Esophagus muscularis mucosa (tissue), 4 donors: ENCODE data around the gene CROCC. TPM values are rescaled to one million over a fixed set of nuclear protein-coding genes. Genes with fewer than 3 reads are reported as not detected.

Experiments
- DNase-seq: peaks from one replicate; pipeline ENCODE4 v3.0.0-alpha.2; 2017; ENCODE audit errors: extremely low spot score
- H3K27ac ChIP-seq, 4 donors: fragments of 200-600 bp; sonication (generic); replicated peaks in 1 of 4; 1 replicate in 3 of 4; 2 replicates in 1 of 4; pipeline ENCODE4 v1.5.1; 2016 to 2019; ENCODE audit warnings: mild to moderate bottlenecking in 1 of 4
- H3K27me3 ChIP-seq, 4 donors: fragments of 200-600 bp; sonication (generic); one replicate each; pipeline versions ENCODE4 v1.5.1 to v1.6.0; 2016 to 2019
- H3K36me3 ChIP-seq, 4 donors: fragments of 200-600 bp; sonication (generic); one replicate each; pipeline ENCODE4 v1.5.1; 2016 to 2019
- H3K4me1 ChIP-seq, 4 donors: fragments of 200-600 bp; sonication (generic); one replicate each; pipeline ENCODE4 v1.5.1; 2016 to 2019
- H3K4me3 ChIP-seq, 4 donors: fragments of 200-600 bp; sonication (generic); 1 replicate in 2 of 4; 2 replicates in 2 of 4; pipeline ENCODE4 v1.5.1; 2016 to 2019; ENCODE audit warnings: mild to moderate bottlenecking in 4 of 4, moderate library complexity in 1 of 4
- H3K9me3 ChIP-seq, 4 donors: fragments of 200-600 bp; sonication (generic); 1 replicate in 3 of 4; 2 replicates in 1 of 4; pipeline ENCODE4 v1.5.1; 2016 to 2019
- CTCF ChIP-seq, 3 experiments: fragments of 200-600 bp in 2 of 3; fragments of 450-650 bp in 1 of 3; sonication (generic) in 2 of 3; IDR thresholded peaks; one replicate each; pipeline ENCODE4 v1.5.1; 2017 to 2019; ENCODE audit warnings: antibody characterized with exemption in 3 of 3, mild to moderate bottlenecking in 2 of 3, moderate library complexity in 1 of 3
- EP300 ChIP-seq: sonication (generic); formaldehyde crosslinking; IDR thresholded peaks from one replicate; pipeline ENCODE4 v1.6.1; 2017; ENCODE audit warnings: antibody characterized with exemption
- POLR2A ChIP-seq: fragments of 450-650 bp; IDR thresholded peaks from one replicate; pipeline ENCODE4 v1.6.1; 2017; ENCODE audit warnings: antibody characterized with exemption, moderate library complexity, mild to moderate bottlenecking, low read depth
- POLR2AphosphoS5 ChIP-seq, 2 donors: sonication (generic); formaldehyde crosslinking; IDR thresholded peaks; one replicate each; pipeline ENCODE4 v1.6.1; 2017; ENCODE audit warnings: antibody characterized with exemption in 2 of 2
- WGBS: methylation state at CpG from one replicate; pipeline ENCODE4 v1.1.5; 2018; 5-methylcytosine and 5-hydroxymethylcytosine counted together
- intact Hi-C: fragments of 100-400 bp; cut with DNase I; formaldehyde crosslinking; loops from one replicate; pipeline ENCODE4 v1.15.1; 2023
- total RNA-seq, 4 donors: library from RNA; depleted of rRNA; stranded (reverse); fragments of >200 nt; gene quantifications; one replicate each; pipeline versions ENCODE4 v1.1.0 to v1.2.1, GENCODE V29; 2016

Gene CROCC
- total RNA-seq, 4 donors from 2014 or later, result 17.6 to 36.3 (median 23.0) TPM

GRCh38 chr1:16982902-16983301 is 61.2 kb downstream of the CROCC start:
- Histone ChIP-seq H3K4me3 (no peak overlapping the region), H3K36me3 (peaks cover 13 to 26% (median 24%) of the 10 kb centered on the region in 4 donors), H3K9me3 (no peaks in the 10 kb centered on the region), H3K27me3 (peaks cover 0 to 27% (median 6%) of the 10 kb centered on the region in 4 donors), H3K27ac (no peak overlapping the region), H3K4me1 (peaks cover 22 to 45% (median 41%) of the 10 kb centered on the region in 4 donors)
- intact Hi-C loops, result no loop called here
- no peak for TF ChIP-seq EP300
- no peak for TF ChIP-seq POLR2A
- no peak for TF ChIP-seq CTCF (IDR thresholded peaks at IDR 0.05)
- TF ChIP-seq POLR2AphosphoS5 (IDR thresholded peaks at IDR 0.05), result no peak
- no peak for DNase-seq
- WGBS, result 76% methylated on average over 11 of the region's 11 CpGs

- no peak for DNase-seq
- H3K4me3 ChIP-seq, result no peak overlapping the region
Measured at GRCh38 chr1:16983649-16984048, 61.9 kb downstream of the CROCC start.

GRCh38 chr1:16984717-16985116 is 63.0 kb downstream of the CROCC start:
- no peak overlapping the region for H3K4me3 ChIP-seq
- intact Hi-C loops, result no loop called here
- H3K27ac ChIP-seq, result peak overlapping the region in 2 of 4 donors; percentile 22 to 65
- no peak for TF ChIP-seq EP300
- TF ChIP-seq CTCF (IDR thresholded peaks at IDR 0.05), result no peak
- TF ChIP-seq POLR2AphosphoS5 (IDR thresholded peaks at IDR 0.05), result no peak
- TF ChIP-seq POLR2A, result no peak
- H3K27me3 ChIP-seq, result peaks cover 0 to 19% (median 6%) of the 10 kb centered on the region in 4 donors
- H3K36me3 ChIP-seq, result peaks cover 20 to 44% (median 40%) of the 10 kb centered on the region in 4 donors
- H3K4me1 ChIP-seq, result peaks cover 14 to 27% (median 25%) of the 10 kb centered on the region in 4 donors
- H3K9me3 ChIP-seq, result no peaks in the 10 kb centered on the region
- 16% methylated on average over 7 of the region's 7 CpGs for WGBS
- peak; percentile 93 for DNase-seq

More at GRCh38 chr1:16983649-16984048, 61.9 kb downstream of the CROCC start:
- intact Hi-C loops, result no loop called here
- Histone ChIP-seq H3K27me3 (peaks cover 0 to 27% (median 6%) of the 10 kb centered on the region in 4 donors), H3K9me3 (no peaks in the 10 kb centered on the region), H3K27ac (no peak overlapping the region), H3K4me1 (peaks cover 22 to 37% (median 35%) of the 10 kb centered on the region in 4 donors), H3K36me3 (peaks cover 16 to 33% (median 30%) of the 10 kb centered on the region in 4 donors)
- TF ChIP-seq POLR2A (no peak), POLR2AphosphoS5 (IDR thresholded peaks at IDR 0.05) (no peak), CTCF (IDR thresholded peaks at IDR 0.05) (no peak), EP300 (no peak)
- 100% methylated on average over 3 of the region's 4 CpGs for WGBS

GRCh38 chr1:16986113-16986512 is 64.4 kb downstream of the CROCC start:
- TF ChIP-seq POLR2A (no peak), CTCF (IDR thresholded peaks at IDR 0.05) (no peak), POLR2AphosphoS5 (IDR thresholded peaks at IDR 0.05) (no peak), EP300 (no peak)
- 97% methylated on average over 15 of the region's 19 CpGs for WGBS
- intact Hi-C loops, result no loop called here
- Histone ChIP-seq H3K4me3 (no peak overlapping the region), H3K9me3 (no peaks in the 10 kb centered on the region), H3K27ac (no peak overlapping the region), H3K36me3 (peaks cover 30 to 58% (median 53%) of the 10 kb centered on the region in 4 donors), H3K27me3 (peaks cover 0 to 5% (median 0%) of the 10 kb centered on the region in 4 donors), H3K4me1 (peaks cover 8 to 13% (median 11%) of the 10 kb centered on the region in 4 donors)
- DNase-seq, result no peak

- no peaks in the 10 kb centered on the region for H3K9me3 ChIP-seq
- no peak for DNase-seq
- 100% methylated on average over 1 of the region's 23 CpGs for WGBS
- TF ChIP-seq EP300 (no peak), CTCF (IDR thresholded peaks at IDR 0.05) (no peak), POLR2AphosphoS5 (IDR thresholded peaks at IDR 0.05) (no peak), POLR2A (no peak)
- H3K27ac ChIP-seq, result no peak overlapping the region
- peaks cover 0 to 3% (median 0%) of the 10 kb centered on the region in 4 donors for H3K27me3 ChIP-seq
- peaks cover 30 to 63% (median 57%) of the 10 kb centered on the region in 4 donors for H3K36me3 ChIP-seq
- peaks cover 8 to 12% (median 11%) of the 10 kb centered on the region in 4 donors for H3K4me1 ChIP-seq
- intact Hi-C loops, result no loop called here
- H3K4me3 ChIP-seq, result no peak overlapping the region
Measured at GRCh38 chr1:16986560-16986959, 64.8 kb downstream of the CROCC start.
